Inferior parietal cortex (tissue), 1 donor: ENCODE measurements around the gene ZNF525.
A peak's percentile ranks its signal among the peaks of the same experiment; 100 is the strongest.
"Not testable (repeated sequence)": the region's sequence is repeated elsewhere in the genome, so short reads cannot be mapped to it uniquely, and the experiment has no call there.

Experiments
- DNase-seq: peaks from one replicate; pipeline ENCODE4 v3.0.0-alpha.2; 2016; ENCODE audit errors: extremely low spot score

The ZNF525 gene

GRCh38 chr19:53365134-53365898 lies at the start of gene ZNF525:
TSS of gene ZNF525 (plus strand) at chr19:53365705. CDS start at chr19:53372282, 6,577 bp downstream.
- peak; percentile 77 for DNase-seq

- no peak for DNase-seq
Measured at GRCh38 chr19:53328967-53329366, 36.5 kb upstream of the ZNF525 start.

GRCh38 chr19:53332484-53332883 lies 33.0 kb upstream of the ZNF525 start:
- DNase-seq, result no peak

GRCh38 chr19:53333066-53333462 lies 32.4 kb upstream of the ZNF525 start:
- no peak for DNase-seq

GRCh38 chr19:53333463-53334449 lies 31.7 kb upstream of the ZNF525 start, which contains the start of gene ZNF845:
TSS of gene ZNF845 (plus strand) at chr19:53333749. CDS start at chr19:53341308, 7,559 bp downstream.
- peak; percentile 83 for DNase-seq

- DNase-seq, result not testable (repeated sequence)
Measured at GRCh38 chr19:53344403-53344802, 21.1 kb upstream of the ZNF525 start.

GRCh38 chr19:53355739-53356138 lies 9.8 kb upstream of the ZNF525 start:
- DNase-seq, result no peak

GRCh38 chr19:53357821-53358581 lies 7.5 kb upstream of the ZNF525 start:
- DNase-seq, result no peak

GRCh38 chr19:53360056-53360455 lies 5.4 kb upstream of the ZNF525 start:
- not testable (repeated sequence) for DNase-seq

GRCh38 chr19:53365899-53366493 lies 491 bp downstream of the ZNF525 start:
- no peak for DNase-seq

- DNase-seq, result no peak
Measured at GRCh38 chr19:53372196-53372595, 6.7 kb downstream of the ZNF525 start.

GRCh38 chr19:53374288-53374687 lies 8.8 kb downstream of the ZNF525 start:
- no peak for DNase-seq

GRCh38 chr19:53374743-53375142 lies 9.2 kb downstream of the ZNF525 start:
- DNase-seq, result no peak

GRCh38 chr19:53381376-53381775 lies 15.9 kb downstream of the ZNF525 start:
- no peak for DNase-seq

- DNase-seq, result no peak
Measured at GRCh38 chr19:53388168-53388567, 22.7 kb downstream of the ZNF525 start.

GRCh38 chr19:53388904-53389303 lies 23.4 kb downstream of the ZNF525 start:
- DNase-seq, result no peak

GRCh38 chr19:53389571-53389970 lies 24.1 kb downstream of the ZNF525 start:
- DNase-seq, result no peak

- no peak for DNase-seq
Measured at GRCh38 chr19:53389978-53390377, 24.5 kb downstream of the ZNF525 start.

GRCh38 chr19:53394522-53394973 lies 29.0 kb downstream of the ZNF525 start:
- DNase-seq, result no peak

GRCh38 chr19:53394974-53395839 lies 29.7 kb downstream of the ZNF525 start, which contains the start of gene ZNF765:
TSS of gene ZNF765 (plus strand) at chr19:53395149. CDS start at chr19:53398016, 2,867 bp downstream.
- peak; percentile 85 for DNase-seq
